NCI-H774 (cell line): Measurements from ENCODE around the gene TAP2.
"Not testable (repeated sequence)": the region's sequence is repeated elsewhere in the genome, so short reads cannot be mapped to it uniquely, and the experiment has no call there.

Experiments
- DNase-seq: peaks from one replicate; lab custom pipeline; 2025; lab: John Stamatoyannopoulos, UW

Gene TAP2

DNA sequence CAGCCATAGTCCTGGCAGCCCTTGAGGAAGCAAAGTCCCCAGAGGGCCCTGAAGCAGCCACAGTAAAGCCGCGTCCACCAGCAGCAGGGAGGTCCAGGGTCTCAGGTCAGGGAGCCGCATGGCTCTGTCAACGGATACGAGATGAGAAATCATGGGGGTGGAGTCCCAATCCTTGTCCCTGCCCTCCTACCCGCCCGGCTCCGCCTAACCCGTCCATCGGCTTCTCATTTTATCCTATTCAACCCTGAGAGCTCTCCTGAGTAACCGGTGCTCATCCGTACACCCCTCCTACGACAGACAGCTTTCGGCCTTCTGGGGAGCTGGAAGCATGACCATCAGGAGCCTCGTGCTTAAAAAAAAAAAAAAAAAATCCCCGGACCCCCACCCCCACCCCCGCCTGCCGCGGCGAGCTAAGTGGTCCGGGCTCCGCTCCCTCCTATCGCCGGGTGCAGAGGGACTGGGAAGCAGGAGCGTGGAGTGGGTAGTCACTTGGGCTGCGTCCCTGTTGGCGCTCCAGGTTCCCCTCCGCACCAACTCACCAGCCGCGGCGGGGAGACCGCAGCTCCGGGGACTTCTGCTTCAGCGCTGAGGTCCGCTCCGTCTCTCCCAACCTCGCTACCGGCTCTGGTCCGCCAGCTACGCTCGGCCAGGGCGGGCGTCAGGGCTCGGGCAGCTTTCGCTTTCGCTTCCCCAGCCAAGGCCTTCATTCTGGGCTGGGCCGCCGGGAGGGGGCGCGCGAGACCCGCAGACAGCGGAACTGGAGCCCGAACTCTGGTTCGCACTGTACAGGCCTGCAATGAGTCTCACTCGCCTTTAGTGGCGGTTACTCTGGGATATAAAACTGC, at the start of gene TAP2:
TSS of gene TAP2 (minus strand) at position 626 of the 845 bp plus-strand sequence. CDS start at position 120, 506 bp downstream.
- peak; percentile 87 for DNase-seq

DNA sequence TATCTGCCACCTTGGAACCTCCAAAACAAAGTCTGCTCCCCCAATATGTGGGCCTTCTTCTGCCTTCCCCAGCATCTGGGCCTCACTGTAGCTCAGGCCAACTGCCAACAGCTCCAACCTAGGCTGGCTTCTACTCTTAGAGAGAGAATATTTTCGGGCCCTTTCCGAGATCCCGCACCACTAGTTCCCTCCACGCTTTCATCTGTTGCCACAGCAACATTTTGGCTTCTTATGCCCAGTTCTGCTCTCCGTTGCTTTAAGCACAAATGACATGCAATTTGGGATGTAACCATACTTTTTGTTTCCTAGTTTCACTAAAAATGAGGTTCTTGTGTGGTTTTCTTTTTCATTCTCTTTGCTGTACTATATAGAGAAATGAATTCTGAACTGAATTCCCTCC, 49.1 kb upstream of the TAP2 start:
- DNase-seq = no peak

DNA sequence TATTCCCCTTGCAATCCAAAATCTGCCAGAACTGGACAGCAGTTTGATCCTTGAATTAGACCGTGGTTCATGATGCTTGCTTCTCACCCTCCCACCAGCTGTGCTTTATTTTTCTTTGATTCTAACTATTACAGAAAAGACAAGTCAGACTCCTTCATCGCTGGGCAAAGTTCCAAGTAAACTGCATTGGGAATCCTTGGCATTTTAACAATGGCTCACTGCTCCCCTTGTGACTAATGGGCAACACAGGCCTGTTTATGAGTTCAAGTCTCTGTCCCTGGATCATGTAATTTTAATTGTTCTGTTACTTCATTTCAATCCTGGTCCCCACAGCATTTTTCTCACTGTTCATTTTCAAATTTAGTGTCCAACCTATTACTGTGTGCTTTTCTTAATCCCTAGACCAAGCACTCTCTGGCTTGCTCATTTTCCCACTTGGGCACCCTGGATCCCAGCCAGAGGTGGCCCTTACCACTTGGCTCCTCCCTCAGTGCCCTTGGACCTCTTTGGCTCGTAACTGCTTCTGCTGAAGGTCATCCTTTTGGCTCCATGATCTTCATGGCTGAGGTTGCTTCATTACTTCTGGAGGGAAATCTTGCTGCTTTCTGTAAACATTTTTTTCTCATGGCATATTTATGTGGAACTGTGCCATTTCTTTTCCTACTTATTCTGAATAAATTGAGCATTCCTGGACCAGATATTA, 48.3 kb upstream of the TAP2 start:
- DNase-seq = no peak

DNA sequence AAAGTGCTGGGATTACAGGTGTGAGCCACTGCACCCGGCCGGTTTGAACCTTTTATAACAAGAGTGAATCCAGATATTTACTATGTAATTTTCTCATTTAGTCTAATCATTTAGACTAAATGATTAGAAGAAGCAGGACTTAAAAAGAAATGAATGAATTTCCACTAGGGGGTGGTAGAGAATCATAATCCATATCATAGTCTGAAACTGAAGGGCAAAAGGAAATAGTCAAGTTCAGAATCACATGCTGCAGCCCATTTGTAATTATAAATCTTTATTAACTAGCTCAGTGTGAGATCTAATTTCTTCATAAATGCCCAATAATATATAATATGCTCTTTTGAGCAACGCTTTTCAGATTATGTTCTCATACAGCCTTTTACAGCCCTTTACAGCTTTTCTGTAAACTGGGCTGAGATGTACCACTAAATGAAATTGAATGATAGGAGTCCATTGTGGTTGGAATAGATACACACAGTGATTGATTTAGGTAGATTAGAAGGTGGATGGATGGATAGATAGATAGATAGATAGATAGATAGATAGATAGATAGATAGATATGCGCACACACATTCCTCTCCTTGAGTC, 47.3 kb upstream of the TAP2 start:
- peak; percentile 45 for DNase-seq

DNA sequence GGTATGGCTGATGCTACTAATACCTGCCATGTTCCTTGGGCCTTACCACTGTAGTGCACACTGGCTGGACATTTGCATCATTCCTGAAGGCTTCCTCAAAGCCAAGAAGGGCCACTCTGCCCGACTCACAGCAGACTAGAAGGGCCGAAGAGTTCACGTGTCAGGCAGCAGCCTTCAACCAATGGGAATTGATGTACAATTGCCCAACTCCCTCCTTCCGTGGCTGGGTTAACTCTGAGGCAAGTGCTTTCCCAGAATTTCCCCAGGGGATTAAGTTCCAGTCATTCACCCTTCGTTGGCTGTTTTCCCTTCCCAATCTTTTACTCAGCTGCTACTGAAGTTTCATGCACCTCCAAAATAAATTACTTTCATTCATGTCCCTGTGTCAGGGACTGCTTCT, 45.2 kb upstream of the TAP2 start:
- DNase-seq = no peak

DNA sequence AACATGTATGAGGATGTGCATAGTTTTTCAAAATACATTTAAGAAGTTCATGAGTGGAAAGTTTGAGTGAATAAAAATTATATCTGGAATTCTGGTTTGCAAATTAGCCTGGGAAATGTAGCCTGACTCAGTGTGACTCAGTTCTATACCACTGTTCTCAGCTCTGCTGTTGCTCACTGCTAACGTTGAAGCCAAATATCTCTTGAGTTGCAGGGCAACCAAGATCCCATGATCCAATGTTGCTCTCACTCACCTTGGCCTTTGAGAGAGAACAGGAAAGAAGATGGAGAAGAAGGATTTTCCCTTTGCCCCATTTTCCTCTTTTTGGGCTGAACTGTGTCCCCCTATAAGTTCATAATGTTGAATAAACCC, 44.3 kb upstream of the TAP2 start:
- DNase-seq = no peak

DNA sequence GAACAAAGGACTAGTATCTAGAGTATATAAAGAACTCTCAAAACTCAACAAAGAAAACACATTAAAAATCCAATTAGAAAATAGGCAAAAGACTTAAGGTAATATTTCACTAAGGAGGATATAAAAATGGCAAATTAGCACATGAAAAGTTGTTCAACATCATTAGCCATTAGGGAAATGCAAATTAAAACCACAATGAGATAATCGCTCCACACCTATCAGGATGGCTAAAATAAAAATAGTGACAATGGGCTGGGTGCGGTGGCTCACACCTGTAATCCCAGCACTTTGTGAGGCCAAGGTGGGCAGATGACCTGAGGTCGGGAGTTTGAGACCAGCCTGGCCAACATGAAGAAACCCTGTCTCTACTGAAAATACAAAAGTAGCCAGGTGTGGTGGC, 42.4 kb upstream of the TAP2 start:
- not testable (repeated sequence) for DNase-seq

DNA sequence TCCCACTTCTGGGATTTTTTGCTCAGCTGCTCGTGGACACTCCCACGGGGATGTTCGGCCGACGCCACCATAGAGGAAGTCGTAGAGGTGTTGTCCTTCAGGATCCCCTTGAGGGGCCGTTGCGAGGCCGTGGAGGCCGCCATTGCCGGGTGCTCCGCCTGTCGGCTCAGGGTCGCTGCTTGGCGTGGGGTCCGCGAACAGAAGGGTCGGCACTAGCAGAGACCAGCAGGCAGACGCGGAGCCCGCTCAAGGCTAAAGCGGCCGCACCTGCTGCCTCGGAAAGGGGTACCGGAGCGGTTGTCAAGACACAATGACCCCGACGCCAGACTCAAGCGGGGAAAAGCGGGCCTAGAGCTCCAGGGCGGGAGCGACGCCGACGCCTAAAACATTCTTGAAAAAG, 41.2 kb upstream of the TAP2 start:
- DNase-seq = no peak

DNA sequence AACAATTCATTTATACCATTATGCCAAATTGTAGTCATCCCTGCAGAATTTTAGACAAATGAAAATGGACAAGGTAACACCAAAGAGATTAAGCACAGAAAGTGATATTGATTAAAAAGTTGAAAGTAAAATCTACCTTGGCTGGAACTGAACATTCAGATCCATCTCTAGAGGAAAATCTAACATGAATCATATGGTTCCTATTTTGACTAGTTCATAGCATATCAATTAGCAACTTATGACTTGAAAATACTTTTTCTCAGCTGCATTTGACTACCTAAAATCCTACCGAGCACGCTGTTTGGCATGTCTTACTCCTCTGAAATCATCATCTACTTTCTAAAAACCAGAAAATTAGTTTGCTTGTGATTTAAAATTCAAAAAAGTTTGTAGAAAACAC, 38.1 kb upstream of the TAP2 start:
- DNase-seq = no peak

DNA sequence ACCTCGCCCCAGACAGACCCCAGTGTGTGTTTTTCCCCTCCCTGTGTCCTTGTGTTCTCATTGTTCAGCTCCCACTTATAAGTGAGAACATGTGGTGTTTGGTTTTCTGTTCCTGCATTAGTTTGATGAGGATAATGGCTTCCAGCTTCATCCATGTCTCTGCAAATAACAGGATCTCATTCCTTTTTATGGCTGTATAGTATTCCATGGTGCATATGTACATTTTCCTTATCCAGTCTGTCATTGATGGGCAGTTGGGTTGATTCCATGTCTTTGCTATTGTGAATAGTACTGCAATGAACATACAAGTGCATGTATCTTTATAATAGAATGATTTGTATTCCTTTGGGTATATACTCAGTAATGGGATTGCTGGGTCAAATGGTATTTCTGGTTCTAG, 35.4 kb upstream of the TAP2 start:
- DNase-seq = not testable (repeated sequence)

DNA sequence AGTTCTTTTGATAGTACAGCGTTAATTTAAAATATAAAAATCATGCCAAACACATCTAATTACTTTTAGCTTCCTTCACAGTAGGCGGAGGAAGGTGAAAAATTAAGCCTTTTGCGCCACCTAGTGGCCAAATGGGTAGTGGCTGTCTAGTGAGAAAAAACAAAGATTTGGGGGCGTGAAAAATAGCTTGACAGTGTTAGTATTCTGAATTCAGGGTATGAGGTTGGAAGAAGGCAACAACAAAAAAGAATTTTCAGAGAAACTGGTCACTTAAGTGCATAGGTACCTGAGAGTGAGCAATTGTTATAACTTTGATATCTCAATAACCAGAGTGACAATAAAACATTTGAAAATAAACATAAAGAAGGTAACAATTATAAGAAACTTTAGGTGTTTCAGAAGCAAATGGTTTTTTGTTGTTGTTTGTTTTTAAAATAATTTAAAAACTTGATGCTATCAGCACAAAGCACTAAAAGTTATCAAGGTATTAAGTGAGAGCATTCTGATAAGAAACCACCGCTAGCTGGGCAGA, 29.8 kb upstream of the TAP2 start:
- peak; percentile 42 for DNase-seq

DNA sequence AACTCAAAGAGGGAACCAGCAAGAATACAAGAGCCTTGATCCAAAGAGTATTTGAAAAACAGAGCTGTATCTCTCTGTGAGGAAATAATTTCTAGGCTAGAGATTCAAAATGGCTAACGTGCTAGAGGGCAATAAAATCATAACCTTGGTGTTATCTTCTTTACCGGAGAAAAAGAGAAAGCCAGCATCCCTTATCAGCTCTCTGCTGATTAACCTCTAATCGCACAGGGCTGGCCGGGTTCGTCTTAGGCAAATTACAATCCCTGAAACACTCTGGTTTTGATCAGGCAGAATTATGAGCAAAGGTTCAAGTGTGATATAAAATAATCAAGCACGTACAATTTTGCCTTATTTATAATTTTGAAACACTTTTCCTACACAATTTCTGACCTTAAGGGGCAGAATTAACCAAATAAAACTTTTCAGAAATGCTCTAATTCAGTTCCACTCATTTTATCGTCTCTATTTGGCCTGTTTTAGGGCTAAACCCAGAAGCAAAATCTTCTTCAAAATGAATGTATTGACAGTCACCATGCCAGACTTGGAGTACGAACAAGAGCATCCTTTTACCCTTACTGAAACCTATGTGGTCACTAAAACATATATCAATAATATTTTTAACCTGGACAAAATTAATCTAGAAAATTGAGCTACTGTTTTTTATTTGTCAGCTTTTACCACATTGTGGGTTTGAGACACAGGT, 29.2 kb upstream of the TAP2 start:
- DNase-seq = no peak

DNA sequence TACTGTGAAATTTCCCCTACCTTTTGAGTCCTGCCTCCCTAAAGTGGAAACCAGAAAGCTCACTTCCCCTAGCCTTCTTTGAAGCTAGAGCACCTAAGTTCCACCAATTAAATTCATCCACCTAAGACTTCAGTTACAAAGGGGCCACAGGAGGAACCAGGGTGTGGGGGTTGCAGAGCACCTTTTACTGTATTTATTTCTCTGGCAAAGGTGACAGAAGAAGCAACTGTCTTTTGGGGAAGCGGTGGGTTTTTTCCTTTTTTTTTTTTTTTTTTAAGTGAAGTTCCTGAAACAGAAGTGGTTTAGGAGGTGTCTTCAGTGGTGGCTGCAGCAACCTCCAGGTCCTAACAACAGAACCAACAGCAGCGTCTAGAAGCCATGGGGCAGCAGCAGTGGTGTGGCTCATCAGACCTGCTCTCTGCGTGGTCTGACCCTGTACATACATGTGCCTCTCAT, 28.5 kb upstream of the TAP2 start:
- DNase-seq = no peak

DNA sequence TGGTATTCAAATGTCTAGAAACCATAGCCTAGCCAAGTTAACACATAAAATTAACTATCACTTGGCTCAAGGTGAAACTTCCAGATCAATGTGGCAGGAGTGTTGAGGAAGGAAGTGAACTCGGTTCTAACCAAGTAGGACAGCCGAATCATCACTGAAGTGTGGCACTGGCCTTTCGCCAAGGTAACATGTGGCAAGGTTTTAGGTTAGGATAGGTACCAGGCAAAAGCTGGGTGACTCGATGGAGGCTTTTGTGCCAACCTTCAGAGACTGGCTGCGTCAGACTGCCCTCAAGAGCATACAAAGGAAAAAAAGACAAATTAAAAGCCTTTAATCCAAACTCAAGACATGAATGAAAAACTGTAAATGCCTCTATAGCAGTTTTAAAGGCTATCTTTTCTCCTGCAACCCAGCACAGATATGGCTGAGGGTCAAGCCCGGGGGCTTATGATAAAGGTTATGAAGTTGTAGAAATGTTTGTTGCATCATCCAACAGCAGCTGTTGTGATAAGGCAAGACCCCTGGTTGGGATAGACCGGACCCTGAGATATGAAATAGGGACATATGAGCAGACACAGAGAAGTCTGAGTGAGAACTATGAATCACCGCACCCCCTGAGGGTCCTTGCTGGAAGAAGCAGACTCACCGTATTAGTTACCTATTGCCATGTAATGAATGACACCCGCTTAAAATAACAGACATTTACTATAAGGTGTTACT, 27.3 kb upstream of the TAP2 start:
- DNase-seq = no peak

DNA sequence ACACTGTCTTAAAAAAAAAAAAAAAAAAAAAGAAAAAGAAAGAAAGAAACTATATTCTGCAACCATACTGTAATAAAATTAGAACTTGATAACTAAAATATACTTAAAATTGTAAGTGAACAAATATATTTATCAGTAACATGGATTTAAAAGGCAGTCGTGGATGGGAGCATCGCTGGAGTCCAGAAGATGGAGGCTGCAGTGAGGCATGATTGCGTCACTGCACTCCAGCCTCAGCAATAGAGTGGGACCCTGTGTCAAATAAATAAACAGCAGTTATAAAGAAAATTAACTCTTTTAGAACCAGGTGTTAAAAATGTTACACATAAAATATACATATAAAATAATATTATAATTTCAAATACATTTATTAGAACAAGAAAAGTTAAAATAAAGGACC, 24.2 kb upstream of the TAP2 start:
- no peak for DNase-seq

DNA sequence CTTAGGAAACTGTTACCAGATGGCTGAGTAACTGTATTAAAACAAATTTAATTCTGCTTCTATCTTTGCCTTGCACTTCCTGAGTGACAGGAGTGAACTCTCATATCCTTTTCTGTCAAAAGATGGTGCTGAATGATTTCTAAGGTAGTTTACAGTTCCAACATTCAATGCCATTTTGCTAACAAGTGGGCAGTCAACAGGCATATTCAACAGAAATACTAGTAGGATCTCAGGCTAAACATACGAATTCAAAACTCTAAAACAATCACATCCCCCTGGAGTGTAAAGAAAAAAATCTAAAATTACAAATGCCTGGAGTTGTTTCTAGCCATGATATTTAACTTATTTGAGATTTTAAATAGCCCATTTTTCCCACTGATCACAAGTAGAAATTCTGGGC, 22.1 kb upstream of the TAP2 start:
- no peak for DNase-seq

DNA sequence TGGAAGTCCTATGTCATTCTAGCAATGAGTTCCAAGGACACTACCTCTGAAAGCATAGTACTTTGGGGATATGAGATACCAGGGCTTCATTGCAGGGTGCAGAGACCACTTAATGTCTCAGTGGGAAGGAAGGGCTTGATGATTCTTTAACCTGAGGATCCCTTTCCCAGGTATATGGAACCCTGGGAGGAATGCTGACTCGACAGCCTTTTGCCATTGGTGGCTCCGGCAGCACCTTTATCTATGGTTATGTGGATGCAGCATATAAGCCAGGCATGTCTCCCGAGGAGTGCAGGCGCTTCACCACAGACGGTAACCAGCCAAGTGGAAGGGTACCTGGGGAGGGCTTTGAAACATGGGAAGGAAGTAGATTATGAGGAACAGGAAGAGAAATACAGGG, 19.7 kb upstream of the TAP2 start:
- DNase-seq = no peak

DNA sequence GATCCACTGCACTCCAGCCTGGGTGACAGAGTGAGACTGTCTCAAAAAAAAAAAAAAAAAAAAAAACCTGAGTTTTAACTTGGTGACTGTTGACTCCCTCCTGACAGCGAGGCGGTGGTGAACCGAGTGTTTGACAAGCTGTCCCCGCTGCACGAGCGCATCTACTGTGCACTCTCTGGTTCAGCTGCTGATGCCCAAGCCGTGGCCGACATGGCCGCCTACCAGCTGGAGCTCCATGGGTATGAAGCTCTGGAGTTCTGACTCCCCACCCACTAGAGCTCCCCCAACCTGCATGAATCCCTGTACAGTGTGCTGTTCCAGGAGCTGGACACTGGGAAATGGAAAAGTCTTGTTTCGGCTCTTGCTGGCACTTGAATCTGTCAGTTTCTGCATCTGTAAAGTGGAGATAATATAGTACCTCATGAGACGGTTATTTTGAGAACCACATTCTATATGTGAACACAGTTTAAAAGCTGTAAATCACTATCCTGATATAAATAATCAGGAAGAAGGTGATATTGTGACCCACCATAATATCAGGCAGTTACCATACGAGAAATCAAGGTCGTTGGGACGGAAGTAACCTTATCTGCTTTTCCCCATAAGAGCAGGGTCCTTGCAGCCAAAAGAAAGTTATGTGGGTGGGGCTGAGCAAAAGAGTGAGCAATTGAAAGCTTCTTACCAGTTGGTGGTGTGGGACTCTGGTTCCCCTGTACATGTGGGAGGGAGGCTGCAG, 18.8 kb upstream of the TAP2 start:
- no peak for DNase-seq

DNA sequence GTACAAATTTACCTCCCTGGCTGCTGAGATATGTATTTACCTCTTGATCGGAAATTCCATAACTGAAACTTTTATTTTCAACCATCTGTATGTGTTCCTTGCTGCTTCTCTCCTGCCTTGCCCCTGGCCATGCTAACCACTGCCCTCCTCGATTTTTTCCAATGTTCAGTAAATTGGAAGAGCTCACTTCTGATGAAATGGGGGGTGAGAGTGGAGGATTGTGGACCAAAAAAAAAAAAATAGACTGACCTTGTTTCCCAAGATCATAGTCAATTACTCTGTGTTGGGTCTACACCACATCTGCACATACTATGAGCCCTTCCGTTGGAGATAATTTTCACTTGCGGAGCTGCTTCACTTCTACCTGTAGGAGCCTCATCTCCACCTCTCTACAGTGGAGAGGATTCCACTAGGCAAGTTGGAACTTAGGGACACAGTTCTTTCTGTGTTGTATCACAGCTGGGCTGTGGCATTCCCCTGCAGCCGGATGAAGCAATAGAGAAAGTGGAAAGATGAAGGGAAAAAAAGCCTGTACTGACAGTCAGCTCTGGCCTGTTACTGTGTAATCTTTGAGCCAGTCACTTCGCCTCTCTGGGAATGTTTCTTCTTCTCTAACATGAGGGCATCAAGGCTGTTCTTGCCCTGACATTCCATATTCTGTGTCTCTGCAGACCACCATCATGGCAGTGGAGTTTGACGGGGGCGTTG, 17.1 kb upstream of the TAP2 start:
- no peak for DNase-seq
